ENCODE results near the gene TMEM8B.
A peak's percentile ranks its signal among the peaks of the same experiment; 100 is the strongest.
"Not testable (repeated sequence)": the region's sequence is repeated elsewhere in the genome, so short reads cannot be mapped to it uniquely, and the experiment has no call there.

Gene TMEM8B

DNA sequence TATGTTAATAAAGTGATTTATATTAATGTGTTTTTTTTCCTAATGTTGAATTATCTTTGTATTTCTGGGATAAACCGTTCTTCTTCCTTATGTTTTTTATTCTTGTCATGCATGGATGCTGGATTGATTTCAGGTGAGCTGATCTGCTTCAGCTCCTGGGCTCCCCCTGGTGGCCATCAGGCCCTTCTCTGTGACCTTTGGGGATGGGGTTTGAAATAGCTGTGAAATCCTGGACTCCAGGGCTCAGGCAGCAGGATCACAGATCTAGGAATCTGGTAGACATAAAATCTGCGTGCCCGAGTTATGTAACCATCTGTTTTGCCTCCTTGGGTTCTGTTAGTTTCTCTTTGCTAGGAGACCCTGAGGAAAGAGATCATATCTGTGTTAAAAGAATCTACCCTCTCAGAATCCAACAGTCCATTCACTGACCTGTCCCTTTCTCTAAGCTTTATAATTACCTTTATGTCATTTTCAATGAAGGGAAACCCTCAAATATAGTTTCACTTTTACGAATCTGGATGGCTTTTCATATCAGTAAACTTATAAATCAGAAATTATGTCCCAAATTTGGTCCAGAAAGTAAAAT, 53.3 kb downstream of the TMEM8B start:
- DNase-seq (ENCODE audit: low read depth): no peak
- TF ChIP-seq, protein P1, sequence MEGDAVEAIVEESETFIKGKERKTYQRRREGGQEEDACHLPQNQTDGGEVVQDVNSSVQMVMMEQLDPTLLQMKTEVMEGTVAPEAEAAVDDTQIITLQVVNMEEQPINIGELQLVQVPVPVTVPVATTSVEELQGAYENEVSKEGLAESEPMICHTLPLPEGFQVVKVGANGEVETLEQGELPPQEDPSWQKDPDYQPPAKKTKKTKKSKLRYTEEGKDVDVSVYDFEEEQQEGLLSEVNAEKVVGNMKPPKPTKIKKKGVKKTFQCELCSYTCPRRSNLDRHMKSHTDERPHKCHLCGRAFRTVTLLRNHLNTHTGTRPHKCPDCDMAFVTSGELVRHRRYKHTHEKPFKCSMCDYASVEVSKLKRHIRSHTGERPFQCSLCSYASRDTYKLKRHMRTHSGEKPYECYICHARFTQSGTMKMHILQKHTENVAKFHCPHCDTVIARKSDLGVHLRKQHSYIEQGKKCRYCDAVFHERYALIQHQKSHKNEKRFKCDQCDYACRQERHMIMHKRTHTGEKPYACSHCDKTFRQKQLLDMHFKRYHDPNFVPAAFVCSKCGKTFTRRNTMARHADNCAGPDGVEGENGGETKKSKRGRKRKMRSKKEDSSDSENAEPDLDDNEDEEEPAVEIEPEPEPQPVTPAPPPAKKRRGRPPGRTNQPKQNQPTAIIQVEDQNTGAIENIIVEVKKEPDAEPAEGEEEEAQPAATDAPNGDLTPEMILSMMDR (conservative IDR thresholded peaks at IDR 0.05; ENCODE audit: low read depth, low read length): peak; percentile 100

DNA sequence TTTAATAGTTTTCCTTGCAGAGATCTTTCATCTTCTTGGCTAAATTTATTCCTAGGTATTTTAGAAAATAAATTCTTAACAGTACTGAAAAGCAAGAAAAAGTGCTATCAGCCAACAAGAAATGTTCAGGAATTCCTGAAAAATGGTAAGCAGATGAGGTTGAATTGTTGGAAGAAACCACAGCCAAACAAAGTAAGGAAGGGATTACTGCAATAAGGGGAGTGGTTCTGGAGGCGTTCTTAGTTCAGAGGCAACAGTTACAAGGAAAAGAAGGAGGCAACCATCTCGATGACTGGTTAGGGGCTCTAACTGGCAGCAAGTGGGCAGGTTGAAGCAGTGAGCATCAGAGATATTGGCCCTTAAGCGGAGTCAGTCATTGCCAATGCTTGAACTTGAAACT, 54.0 kb downstream of the TMEM8B start:
- TF ChIP-seq, protein P1 (conservative IDR thresholded peaks at IDR 0.05; ENCODE audit: low read depth, low read length): no peak
- no peak overlapping the region for H3K4me3 ChIP-seq (ENCODE audit: low read length)
- DNase-seq (ENCODE audit: low read depth): no peak

More for the DNA sequence above, 53.3 kb downstream of the TMEM8B start:
- no peak overlapping the region for H3K4me3 ChIP-seq (ENCODE audit: low read length)

DNA sequence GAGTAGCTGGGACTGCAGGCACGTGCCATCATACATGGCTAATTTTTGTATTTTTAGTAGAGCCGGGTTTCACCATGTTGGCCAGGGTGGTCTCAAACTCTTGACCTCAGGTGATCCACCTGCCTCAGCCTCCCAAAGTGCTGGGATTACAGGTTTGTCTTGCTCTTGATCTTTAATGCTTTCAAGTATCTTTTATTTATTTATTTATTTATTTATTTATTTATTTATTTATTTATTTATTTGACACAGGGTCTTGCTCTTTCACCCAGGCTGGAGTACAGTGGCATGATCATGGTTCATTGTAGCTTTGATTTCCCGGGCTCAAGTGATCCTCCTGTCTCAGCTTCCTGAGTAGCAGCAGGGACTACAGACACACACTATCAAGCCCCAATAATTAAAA, 55.9 kb downstream of the TMEM8B start:
- H3K4me3 ChIP-seq (ENCODE audit: low read length); DNase-seq (ENCODE audit: low read depth): not testable (repeated sequence)

DNA sequence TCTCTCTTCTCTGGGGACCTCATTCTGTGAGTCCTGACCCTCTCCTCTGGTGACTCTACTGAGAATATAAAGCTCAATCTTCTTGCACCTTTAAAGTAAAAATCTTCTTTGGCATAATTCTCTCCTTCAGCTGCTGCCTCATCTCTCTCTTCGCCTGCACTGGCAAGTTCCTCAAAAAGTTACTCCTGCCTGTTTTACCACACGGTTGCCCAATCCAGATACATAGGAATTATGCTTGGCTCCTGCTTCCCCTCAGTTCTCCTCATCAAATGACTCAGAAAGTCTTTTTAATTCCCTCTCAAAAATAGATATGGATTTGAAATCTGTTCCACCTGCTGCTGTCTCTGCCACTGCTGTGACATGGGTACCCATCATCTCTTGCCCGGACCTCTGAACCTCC, 62.6 kb downstream of the TMEM8B start:
- no peak overlapping the region for H3K4me3 ChIP-seq (ENCODE audit: low read length)
- DNase-seq (ENCODE audit: low read depth): no peak
- TF ChIP-seq, protein P1 (conservative IDR thresholded peaks at IDR 0.05; ENCODE audit: low read depth, low read length): no peak

DNA sequence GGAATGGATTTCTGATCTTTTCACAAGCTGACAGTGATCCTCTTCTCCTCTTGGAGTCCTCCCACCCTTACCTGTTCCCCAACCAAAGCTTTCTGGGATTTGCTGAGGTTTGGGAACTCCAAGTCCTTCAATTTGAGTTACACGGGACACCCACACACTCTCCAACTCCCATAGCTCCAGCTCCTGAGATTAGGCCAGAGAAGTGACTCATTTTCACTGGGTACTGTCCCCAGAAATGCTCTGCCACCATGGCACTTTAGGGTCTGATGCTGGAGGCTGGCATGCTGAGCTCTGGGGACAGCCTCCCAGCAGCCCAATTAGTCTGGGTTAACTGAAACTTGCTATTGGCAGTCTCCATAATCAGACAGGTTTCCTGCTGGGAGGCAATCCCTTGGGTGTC, 63.0 kb downstream of the TMEM8B start:
- TF ChIP-seq, protein P1 (conservative IDR thresholded peaks at IDR 0.05; ENCODE audit: low read depth, low read length): no peak
- DNase-seq (ENCODE audit: low read depth): no peak
- no peak overlapping the region for H3K4me3 ChIP-seq (ENCODE audit: low read length)

DNA sequence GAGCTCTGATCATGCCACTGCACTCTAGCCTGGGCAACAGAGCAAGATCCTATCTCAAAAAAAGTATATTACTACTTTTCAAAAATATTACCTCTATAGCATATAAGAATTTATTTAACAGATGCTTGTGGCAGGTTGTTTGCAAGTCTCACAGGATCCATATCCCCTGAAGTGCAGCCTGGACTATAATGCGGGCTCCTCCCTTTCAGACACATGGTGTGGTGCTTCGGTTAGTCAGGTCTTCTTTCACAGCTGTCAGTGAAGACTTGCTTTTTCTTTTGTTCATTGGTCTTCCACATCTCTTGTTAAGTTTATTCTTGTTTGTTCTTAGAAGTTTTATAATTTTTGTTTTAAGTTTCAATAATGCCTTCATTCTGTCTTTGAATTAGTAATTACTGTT, 67.5 kb downstream of the TMEM8B start:
- TF ChIP-seq, protein P1 (conservative IDR thresholded peaks at IDR 0.05; ENCODE audit: low read depth, low read length): no peak
- DNase-seq (ENCODE audit: low read depth): no peak
- H3K4me3 ChIP-seq (ENCODE audit: low read length): no peak overlapping the region

DNA sequence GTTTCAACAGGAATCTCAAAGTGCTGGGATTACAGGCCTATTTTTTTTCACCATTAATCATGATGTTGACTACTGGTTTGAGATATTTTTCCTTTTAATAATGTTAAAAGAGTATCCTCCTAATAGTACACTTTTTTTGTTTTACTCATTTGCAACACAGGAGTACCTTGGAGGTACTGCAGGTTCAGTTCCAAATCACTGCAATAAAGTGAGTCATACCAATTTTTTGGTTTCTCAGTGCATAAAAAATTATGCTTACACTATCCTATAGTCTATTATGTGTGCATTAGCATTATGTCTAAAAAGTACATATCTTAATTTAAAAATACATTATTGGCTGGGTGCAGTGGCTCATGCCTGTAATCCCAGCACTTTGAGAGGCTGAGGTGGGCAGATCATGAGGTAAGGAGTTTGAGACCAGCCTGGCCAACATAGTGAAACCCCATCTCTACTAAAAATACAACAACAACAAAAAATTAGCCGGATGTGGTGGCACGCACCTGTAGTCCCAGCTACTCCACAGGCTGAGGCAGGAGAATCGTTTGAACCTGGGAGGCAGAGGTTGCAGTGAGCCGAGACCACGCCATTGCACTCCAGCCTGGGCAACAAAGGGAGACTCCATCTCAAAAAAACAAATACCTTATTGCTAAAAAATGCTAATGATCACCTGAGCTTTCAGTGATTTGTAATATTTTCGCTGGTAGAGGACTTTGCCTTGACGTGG, 68.5 kb downstream of the TMEM8B start:
- not testable (repeated sequence) for H3K4me3 ChIP-seq (ENCODE audit: low read length); DNase-seq (ENCODE audit: low read depth)

DNA sequence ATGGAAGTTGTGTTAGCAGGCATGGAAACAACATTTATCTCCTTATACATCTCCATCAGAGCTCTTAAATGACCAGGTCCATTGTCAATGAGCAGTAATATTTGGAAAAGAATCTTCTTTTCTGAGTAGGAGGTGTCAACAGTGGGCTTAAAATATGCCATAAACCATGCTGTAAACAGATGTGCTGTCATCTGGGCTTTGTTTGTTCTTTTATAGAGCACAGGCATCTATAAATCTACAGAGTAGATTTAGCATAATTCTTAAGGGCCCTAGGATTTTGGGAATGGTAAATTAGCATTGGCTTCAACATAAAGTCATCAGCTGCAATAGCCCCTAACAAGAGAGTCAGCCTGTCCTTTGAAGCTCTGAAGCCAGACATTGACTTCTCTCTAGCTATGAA, 69.3 kb downstream of the TMEM8B start:
- DNase-seq (ENCODE audit: low read depth): no peak
- no peak overlapping the region for H3K4me3 ChIP-seq (ENCODE audit: low read length)
- TF ChIP-seq, protein P1 (conservative IDR thresholded peaks at IDR 0.05; ENCODE audit: low read depth, low read length): no peak

Measured in retinal pigment epithelial cell (primary cell).